ENCODE data around the gene PTCRA.

DNA sequence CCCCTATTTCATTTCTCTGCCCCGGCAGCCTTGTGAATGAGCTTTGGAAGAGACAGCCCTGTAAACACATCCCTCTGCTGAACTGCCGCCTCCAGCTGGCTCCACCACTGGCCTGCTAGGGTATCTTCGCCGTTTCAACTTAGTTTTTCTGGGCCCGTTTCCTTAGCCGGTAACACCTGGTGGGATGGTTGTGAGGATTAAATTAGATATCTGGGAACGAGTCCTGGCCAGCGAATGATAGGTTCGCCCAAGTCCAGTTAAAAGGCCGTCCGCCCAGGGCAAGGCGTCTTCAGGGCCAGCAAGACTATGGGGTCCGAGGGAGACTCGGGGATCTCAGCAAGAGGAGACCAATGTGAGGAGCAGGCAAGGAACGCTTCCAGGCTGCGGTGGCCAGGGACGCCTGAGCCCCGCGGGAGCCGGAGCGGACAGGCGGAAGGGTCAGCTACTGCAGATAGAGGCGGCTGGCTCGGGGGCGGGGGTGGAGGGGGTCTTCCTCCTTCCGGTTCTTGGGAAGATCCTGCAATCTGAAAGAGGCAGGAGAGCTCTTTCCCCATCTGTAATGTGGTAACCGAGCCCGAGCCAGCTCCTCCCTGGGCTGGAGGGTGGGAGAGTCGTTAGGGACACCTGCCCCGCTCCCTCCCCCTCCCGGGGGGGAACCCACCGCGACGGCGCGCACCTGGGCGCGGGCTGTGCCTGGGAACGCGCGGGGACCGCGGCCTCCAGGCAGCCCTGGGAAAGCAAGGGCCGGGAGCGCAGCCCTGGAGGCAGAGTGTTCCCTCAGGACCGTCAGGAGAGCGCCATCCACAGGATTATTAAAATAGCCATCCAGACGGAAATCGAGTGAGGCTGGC is 4.5 kb upstream of the PTCRA start:
- TF ChIP-seq EZH2phosphoT487 (IDR thresholded peaks at IDR 0.05; ENCODE audit: unreplicated experiment) (no peak), POLR2AphosphoS5 (IDR thresholded peaks at IDR 0.05; ENCODE audit: low read depth) (peak; percentile 71), CREB1 (CRISPR knock-in tag; IDR thresholded peaks at IDR 0.05; ENCODE audit: low read depth) (no peak), JUNB (IDR thresholded peaks at IDR 0.05; ENCODE audit: unreplicated experiment) (no peak)
- TF ChIP-seq, protein P1, sequence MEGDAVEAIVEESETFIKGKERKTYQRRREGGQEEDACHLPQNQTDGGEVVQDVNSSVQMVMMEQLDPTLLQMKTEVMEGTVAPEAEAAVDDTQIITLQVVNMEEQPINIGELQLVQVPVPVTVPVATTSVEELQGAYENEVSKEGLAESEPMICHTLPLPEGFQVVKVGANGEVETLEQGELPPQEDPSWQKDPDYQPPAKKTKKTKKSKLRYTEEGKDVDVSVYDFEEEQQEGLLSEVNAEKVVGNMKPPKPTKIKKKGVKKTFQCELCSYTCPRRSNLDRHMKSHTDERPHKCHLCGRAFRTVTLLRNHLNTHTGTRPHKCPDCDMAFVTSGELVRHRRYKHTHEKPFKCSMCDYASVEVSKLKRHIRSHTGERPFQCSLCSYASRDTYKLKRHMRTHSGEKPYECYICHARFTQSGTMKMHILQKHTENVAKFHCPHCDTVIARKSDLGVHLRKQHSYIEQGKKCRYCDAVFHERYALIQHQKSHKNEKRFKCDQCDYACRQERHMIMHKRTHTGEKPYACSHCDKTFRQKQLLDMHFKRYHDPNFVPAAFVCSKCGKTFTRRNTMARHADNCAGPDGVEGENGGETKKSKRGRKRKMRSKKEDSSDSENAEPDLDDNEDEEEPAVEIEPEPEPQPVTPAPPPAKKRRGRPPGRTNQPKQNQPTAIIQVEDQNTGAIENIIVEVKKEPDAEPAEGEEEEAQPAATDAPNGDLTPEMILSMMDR (conservative IDR thresholded peaks at IDR 0.05; ENCODE audit: low read depth in 2 of 2), result peak; percentile 46 to 60
- TF ChIP-seq, protein P2, sequence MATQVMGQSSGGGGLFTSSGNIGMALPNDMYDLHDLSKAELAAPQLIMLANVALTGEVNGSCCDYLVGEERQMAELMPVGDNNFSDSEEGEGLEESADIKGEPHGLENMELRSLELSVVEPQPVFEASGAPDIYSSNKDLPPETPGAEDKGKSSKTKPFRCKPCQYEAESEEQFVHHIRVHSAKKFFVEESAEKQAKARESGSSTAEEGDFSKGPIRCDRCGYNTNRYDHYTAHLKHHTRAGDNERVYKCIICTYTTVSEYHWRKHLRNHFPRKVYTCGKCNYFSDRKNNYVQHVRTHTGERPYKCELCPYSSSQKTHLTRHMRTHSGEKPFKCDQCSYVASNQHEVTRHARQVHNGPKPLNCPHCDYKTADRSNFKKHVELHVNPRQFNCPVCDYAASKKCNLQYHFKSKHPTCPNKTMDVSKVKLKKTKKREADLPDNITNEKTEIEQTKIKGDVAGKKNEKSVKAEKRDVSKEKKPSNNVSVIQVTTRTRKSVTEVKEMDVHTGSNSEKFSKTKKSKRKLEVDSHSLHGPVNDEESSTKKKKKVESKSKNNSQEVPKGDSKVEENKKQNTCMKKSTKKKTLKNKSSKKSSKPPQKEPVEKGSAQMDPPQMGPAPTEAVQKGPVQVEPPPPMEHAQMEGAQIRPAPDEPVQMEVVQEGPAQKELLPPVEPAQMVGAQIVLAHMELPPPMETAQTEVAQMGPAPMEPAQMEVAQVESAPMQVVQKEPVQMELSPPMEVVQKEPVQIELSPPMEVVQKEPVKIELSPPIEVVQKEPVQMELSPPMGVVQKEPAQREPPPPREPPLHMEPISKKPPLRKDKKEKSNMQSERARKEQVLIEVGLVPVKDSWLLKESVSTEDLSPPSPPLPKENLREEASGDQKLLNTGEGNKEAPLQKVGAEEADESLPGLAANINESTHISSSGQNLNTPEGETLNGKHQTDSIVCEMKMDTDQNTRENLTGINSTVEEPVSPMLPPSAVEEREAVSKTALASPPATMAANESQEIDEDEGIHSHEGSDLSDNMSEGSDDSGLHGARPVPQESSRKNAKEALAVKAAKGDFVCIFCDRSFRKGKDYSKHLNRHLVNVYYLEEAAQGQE (IDR thresholded peaks at IDR 0.05; ENCODE audit: unreplicated experiment), result no peak
